Mesenchymal stem cell (in vitro differentiated cells and primary cell): Measurements from ENCODE around the gene MCTP2.

Experiments used
- DNase-seq: peaks from one replicate; pipeline ENCODE4 v3.0.0-alpha.2; 2013
- H2AFZ ChIP-seq: one replicate; pipeline ENCODE4 v1.6.1; 2013; ENCODE audit warnings: low read depth, mild to moderate bottlenecking, control low read depth, inconsistent platforms, low read length, moderate library complexity
- H2AK5ac ChIP-seq: 2 replicates; pipeline ENCODE4 v1.6.1; 2013; ENCODE audit warnings: low read length, moderate library complexity, mild to moderate bottlenecking, inconsistent platforms; ENCODE audit not compliant: severe bottlenecking
- H2BK120ac ChIP-seq: one replicate; pipeline ENCODE4 v1.6.1; 2013; ENCODE audit warnings: low read depth, mild to moderate bottlenecking, inconsistent platforms, low read length, moderate library complexity
- H2BK12ac ChIP-seq, 2 experiments: one replicate each; pipeline ENCODE4 v1.6.1; 2013; ENCODE audit warnings: inconsistent platforms in 2 of 2, low read length in 2 of 2, mild to moderate bottlenecking in 2 of 2, moderate library complexity in 2 of 2, control low read depth in 1 of 2
- H2BK15ac ChIP-seq: one replicate; pipeline ENCODE4 v1.6.1; 2013; ENCODE audit warnings: mild to moderate bottlenecking, low read depth, inconsistent platforms; ENCODE audit not compliant: poor library complexity, severe bottlenecking
- H2BK5ac ChIP-seq: 2 replicates; pipeline ENCODE4 v1.6.1; 2013; ENCODE audit warnings: low read depth, mild to moderate bottlenecking, low read length, control low read depth, inconsistent platforms; ENCODE audit not compliant: poor library complexity, severe bottlenecking
- H3K14ac ChIP-seq, 2 experiments: one replicate each; pipeline ENCODE4 v1.6.1; 2013; ENCODE audit warnings: inconsistent platforms in 2 of 2, low read length in 2 of 2, control low read depth in 1 of 2, mild to moderate bottlenecking in 1 of 2, moderate library complexity in 1 of 2
- H3K18ac ChIP-seq, 2 experiments: one replicate each; pipeline ENCODE4 v1.6.1; 2013; ENCODE audit warnings: inconsistent platforms in 2 of 2, low read length in 2 of 2, control low read depth in 1 of 2, low read depth in 1 of 2, mild to moderate bottlenecking in 1 of 2
- H3K23ac ChIP-seq, 2 experiments: one replicate each; pipeline ENCODE4 v1.6.1; 2013; ENCODE audit warnings: inconsistent platforms in 2 of 2, low read length in 2 of 2, mild to moderate bottlenecking in 2 of 2, moderate library complexity in 2 of 2, control low read depth in 1 of 2
- H3K27ac ChIP-seq: 2 replicates; pipeline ENCODE4 v1.5.1; 2013; ENCODE audit warnings: mild to moderate bottlenecking, moderate library complexity, low read length, control low read depth, inconsistent platforms; ENCODE audit not compliant: poor library complexity, severe bottlenecking
- H3K27me3 ChIP-seq, 2 experiments: 2 replicates each; pipeline versions ENCODE4 v1.6.1 to v1.7.0; 2013; ENCODE audit warnings: low read length in 2 of 2, mild to moderate bottlenecking in 2 of 2, moderate library complexity in 2 of 2, control low read depth in 1 of 2, inconsistent platforms in 1 of 2; ENCODE audit not compliant: control insufficient read depth in 1 of 2, insufficient read depth in 1 of 2
- H3K36me3 ChIP-seq, 2 experiments: 2 replicates each; pipeline versions ENCODE4 v1.6.1 to v1.7.0; 2013; ENCODE audit warnings: low read length in 2 of 2, control low read depth in 1 of 2, inconsistent platforms in 1 of 2, low read depth in 1 of 2, mild to moderate bottlenecking in 1 of 2; ENCODE audit not compliant: insufficient read depth in 2 of 2, control insufficient read depth in 1 of 2
- H3K4ac ChIP-seq, 2 experiments: one replicate each; pipeline ENCODE4 v1.6.1; 2013; ENCODE audit warnings: inconsistent platforms in 2 of 2, low read length in 2 of 2, mild to moderate bottlenecking in 2 of 2, moderate library complexity in 2 of 2, control low read depth in 1 of 2, low read depth in 1 of 2
- H3K4me1 ChIP-seq: 2 replicates; pipeline ENCODE4 v1.6.1; 2013; ENCODE audit warnings: low read depth, low read length, control low read depth; ENCODE audit not compliant: control insufficient read depth, insufficient read depth
- H3K4me2 ChIP-seq: 2 replicates; pipeline ENCODE4 v1.6.1; 2013; ENCODE audit warnings: low read length, mild to moderate bottlenecking, inconsistent platforms; ENCODE audit not compliant: poor library complexity, severe bottlenecking
- H3K4me3 ChIP-seq, 2 experiments: 2 replicates each; pipeline versions ENCODE4 v1.5.1 to v1.7.0; 2013; ENCODE audit warnings: low read length in 2 of 2, mild to moderate bottlenecking in 2 of 2, control low read depth in 1 of 2, low read depth in 1 of 2; ENCODE audit not compliant: insufficient read depth in 1 of 2
- H3K79me1 ChIP-seq: replicated peaks from 2 replicates; pipeline ENCODE4 v1.6.1; 2013; ENCODE audit warnings: mild to moderate bottlenecking, control low read depth, low read length, inconsistent platforms; ENCODE audit not compliant: poor library complexity, severe bottlenecking
- H3K9ac ChIP-seq: 2 replicates; pipeline ENCODE4 v1.7.0; 2013; ENCODE audit warnings: mild to moderate bottlenecking, low read length, moderate library complexity
- H3K9me3 ChIP-seq: 2 replicates; pipeline ENCODE4 v1.7.0; 2013; ENCODE audit warnings: mild to moderate bottlenecking, low read length; ENCODE audit not compliant: control insufficient read depth
- H4K8ac ChIP-seq: one replicate; pipeline ENCODE4 v1.6.1; 2013; ENCODE audit warnings: inconsistent platforms, mild to moderate bottlenecking, low read length, moderate library complexity
- H4K91ac ChIP-seq: one replicate; pipeline ENCODE4 v1.6.1; 2013; ENCODE audit warnings: mild to moderate bottlenecking, low read length, inconsistent platforms
- WGBS: methylation state at CpG from one replicate; pipeline ENCODE4 v1.1.7; 2013; ENCODE audit warnings: mixed read lengths; 5-methylcytosine and 5-hydroxymethylcytosine counted together

MCTP2 gene

DNA sequence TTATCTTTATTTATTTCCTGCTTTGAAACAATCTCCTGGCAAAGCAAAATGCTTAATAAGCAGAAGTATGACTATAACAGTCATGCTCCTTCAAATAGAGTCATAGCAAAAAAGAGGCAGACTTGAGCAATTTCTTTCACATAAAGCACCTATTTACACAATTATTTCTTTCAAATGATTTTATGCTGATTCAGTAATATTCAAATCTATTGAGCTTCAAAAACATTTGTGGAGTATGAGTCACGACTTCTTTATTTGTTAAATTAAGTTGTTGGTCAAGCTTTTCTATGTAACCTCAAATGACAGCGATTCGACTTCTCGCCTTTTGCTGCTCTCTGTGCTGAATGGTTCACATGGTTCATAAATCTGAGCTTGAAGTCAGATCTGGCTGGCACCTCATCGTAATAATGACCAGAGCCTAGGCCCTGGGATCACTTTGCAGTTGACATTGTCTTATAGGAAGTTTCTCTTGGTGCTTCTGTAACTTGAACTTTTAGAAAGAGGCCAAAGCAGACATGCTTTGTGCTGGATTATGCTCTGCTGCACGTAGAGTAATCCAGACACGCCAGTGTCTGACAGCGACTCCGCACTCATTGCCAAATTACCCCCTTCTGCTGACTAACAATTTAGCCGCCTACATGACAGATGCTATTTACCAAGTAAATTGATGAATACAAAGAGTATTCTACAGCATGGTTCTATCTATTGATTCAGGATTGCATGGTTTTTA, 139.0 kb downstream of the MCTP2 start:
- Histone ChIP-seq H2AK5ac (no peak overlapping the region), H2BK12ac (no peak overlapping the region), H2BK120ac (no peak overlapping the region), H3K23ac (no peak overlapping the region), H3K36me3 (peaks cover 0 to 33% of the 10 kb centered on the region in 2 experiments), H3K4me3 (no peak overlapping the region), H3K4ac (no peak overlapping the region), H4K8ac (no peak overlapping the region), H3K27me3 (no peaks in the 10 kb centered on the region), H3K14ac (no peak overlapping the region), H2BK5ac (no peak overlapping the region), H4K91ac (no peak overlapping the region), H3K27ac (no peak overlapping the region), H3K79me1 (no peaks in the 10 kb centered on the region), H2AFZ (no peak overlapping the region), H3K4me2 (no peak overlapping the region), H2BK15ac (no peak overlapping the region), H3K9ac (no peak overlapping the region), H3K4me1 (no peaks in the 10 kb centered on the region), H3K18ac (no peak overlapping the region), H3K9me3 (no peaks in the 10 kb centered on the region)
- no peak for DNase-seq
- WGBS: 76% methylated on average over 9 of the region's 10 CpGs

DNA sequence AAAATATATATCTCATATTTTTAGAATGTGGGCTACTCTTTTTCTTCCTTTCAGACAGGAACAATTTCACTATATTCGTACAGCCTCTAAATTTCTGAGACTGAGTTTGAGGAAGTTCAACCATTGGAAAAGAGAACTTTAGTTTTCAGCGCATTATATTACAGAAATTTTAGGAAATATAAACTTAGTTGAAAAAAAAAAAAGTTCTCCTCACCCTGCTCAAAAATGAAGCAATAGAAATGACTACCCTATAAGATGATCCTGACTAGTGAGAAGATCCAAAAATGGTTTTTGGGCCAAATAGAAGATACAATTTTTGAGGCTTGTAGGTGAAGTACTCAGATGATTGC, 139.6 kb downstream of the MCTP2 start:
- no peak overlapping the region for H2BK5ac ChIP-seq
- H3K4ac ChIP-seq: no peak overlapping the region
- H2AK5ac ChIP-seq: no peak overlapping the region
- H3K27me3 ChIP-seq: no peaks in the 10 kb centered on the region
- no peak overlapping the region for H2BK120ac ChIP-seq
- peaks cover 0 to 35% of the 10 kb centered on the region in 2 experiments for H3K36me3 ChIP-seq
- H3K14ac ChIP-seq: no peak overlapping the region
- H4K8ac ChIP-seq: no peak overlapping the region
- H3K18ac ChIP-seq: no peak overlapping the region
- no CpG with 5 or more reads among the region's 2 CpGs for WGBS
- H3K27ac ChIP-seq: no peak overlapping the region
- no peaks in the 10 kb centered on the region for H3K4me1 ChIP-seq
- H3K79me1 ChIP-seq: no peaks in the 10 kb centered on the region
- no peak overlapping the region for H3K4me2 ChIP-seq
- DNase-seq: no peak
- no peak overlapping the region for H3K9ac ChIP-seq
- no peak overlapping the region for H2BK15ac ChIP-seq
- no peak overlapping the region for H2BK12ac ChIP-seq
- H3K9me3 ChIP-seq: no peaks in the 10 kb centered on the region
- H3K4me3 ChIP-seq: no peak overlapping the region
- H4K91ac ChIP-seq: no peak overlapping the region
- H3K23ac ChIP-seq: no peak overlapping the region
- H2AFZ ChIP-seq: no peak overlapping the region

DNA sequence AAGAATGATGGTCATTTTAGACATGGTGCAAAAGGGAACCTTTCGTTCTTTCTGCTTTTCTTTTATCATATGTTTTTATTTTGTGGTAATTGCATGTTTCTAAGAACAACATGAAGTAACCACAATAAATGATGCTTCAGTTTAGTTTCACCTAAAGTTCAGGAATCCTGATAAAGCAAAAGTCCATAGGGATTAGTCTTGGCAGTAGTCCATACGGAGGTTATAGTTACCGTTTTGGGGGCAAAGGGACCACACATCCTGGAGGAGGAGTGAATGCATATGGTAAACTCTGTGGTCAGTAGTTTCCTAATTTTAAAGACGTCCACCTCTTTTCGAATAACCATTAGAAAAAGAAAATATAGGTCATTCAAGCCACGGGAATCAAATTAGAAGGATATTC, 141.5 kb downstream of the MCTP2 start:
- no peak overlapping the region for H3K4ac ChIP-seq
- DNase-seq: no peak
- H3K4me2 ChIP-seq: no peak overlapping the region
- H3K14ac ChIP-seq: no peak overlapping the region
- H2BK120ac ChIP-seq: no peak overlapping the region
- H2BK5ac ChIP-seq: no peak overlapping the region
- H2AK5ac ChIP-seq: no peak overlapping the region
- no peak overlapping the region for H2BK15ac ChIP-seq
- H3K23ac ChIP-seq: no peak overlapping the region
- no peak overlapping the region for H2AFZ ChIP-seq
- H4K91ac ChIP-seq: no peak overlapping the region
- H3K36me3 ChIP-seq: peaks cover 0 to 41% of the 10 kb centered on the region in 2 experiments
- WGBS: 96% methylated on average over 3 of the region's 6 CpGs
- H4K8ac ChIP-seq: no peak overlapping the region
- H3K27me3 ChIP-seq: no peaks in the 10 kb centered on the region
- no peaks in the 10 kb centered on the region for H3K79me1 ChIP-seq
- no peak overlapping the region for H3K4me3 ChIP-seq
- H3K27ac ChIP-seq: no peak overlapping the region
- no peaks in the 10 kb centered on the region for H3K4me1 ChIP-seq
- H3K9me3 ChIP-seq: no peaks in the 10 kb centered on the region
- no peak overlapping the region for H3K18ac ChIP-seq
- no peak overlapping the region for H3K9ac ChIP-seq
- no peak overlapping the region for H2BK12ac ChIP-seq

DNA sequence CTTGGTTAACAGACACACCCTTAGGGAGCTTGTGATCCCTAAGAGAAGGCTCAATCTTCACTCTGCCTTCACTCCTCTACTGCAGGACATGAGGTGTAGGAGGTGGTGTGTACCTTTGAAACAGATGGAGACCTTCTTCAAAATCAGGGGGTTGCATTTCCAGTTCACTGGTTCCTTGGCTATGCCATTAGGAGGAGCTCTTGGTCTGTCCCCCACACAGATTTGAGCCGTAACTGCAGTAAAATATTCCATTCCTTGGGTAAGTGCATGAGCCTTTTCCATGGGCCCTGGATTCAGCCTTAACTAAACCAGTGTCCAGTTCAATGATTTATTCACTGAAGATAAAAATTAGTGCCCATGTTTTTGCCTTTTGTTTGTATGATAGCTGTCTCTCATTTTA, 144.6 kb downstream of the MCTP2 start:
- WGBS: 93% methylated on average over 1 of the region's 1 CpG
- no peak overlapping the region for H2AK5ac ChIP-seq
- H3K9ac ChIP-seq: no peak overlapping the region

More for the DNA sequence above, 144.6 kb downstream of the MCTP2 start:
- H3K23ac ChIP-seq: no peak overlapping the region
- H4K91ac ChIP-seq: no peak overlapping the region
- no peaks in the 10 kb centered on the region for H3K9me3 ChIP-seq
- no peak overlapping the region for H3K27ac ChIP-seq
- H3K18ac ChIP-seq: no peak overlapping the region
- H3K36me3 ChIP-seq: peaks cover 0 to 23% of the 10 kb centered on the region in 2 experiments
- no peak overlapping the region for H2BK12ac ChIP-seq
- no peaks in the 10 kb centered on the region for H3K27me3 ChIP-seq
- H3K14ac ChIP-seq: no peak overlapping the region
- no peak overlapping the region for H2BK120ac ChIP-seq
- no peaks in the 10 kb centered on the region for H3K79me1 ChIP-seq
- no peak overlapping the region for H3K4me3 ChIP-seq
- H3K4ac ChIP-seq: no peak overlapping the region
- H2AFZ ChIP-seq: no peak overlapping the region
- no peaks in the 10 kb centered on the region for H3K4me1 ChIP-seq
- no peak for DNase-seq
- H4K8ac ChIP-seq: no peak overlapping the region
- H2BK15ac ChIP-seq: no peak overlapping the region
- H3K4me2 ChIP-seq: no peak overlapping the region
- no peak overlapping the region for H2BK5ac ChIP-seq
